Motor neuron (in vitro differentiated cells): ENCODE data around the gene MLLT3. TPM values are rescaled to one million over a fixed set of nuclear protein-coding genes. Genes with fewer than 3 reads are reported as not detected.

Source experiments
- ATAC-seq, 8 experiments: fragments of 200-7000 bp; cut with Tn5 transposase; replicated peaks in 6 of 8; 2 replicates each; pipeline ENCODE4 v1.8.0; 2021; ENCODE audit warnings: mild to moderate bottlenecking in 8 of 8, moderate library complexity in 8 of 8
- H3K27ac ChIP-seq, 2 donors: fragments of 250-450 bp; sonication (Bioruptor Pico); 2 replicates each; pipeline ENCODE4 v1.9.0; 2021; ENCODE audit warnings: antibody characterized with exemption in 2 of 2, mild to moderate bottlenecking in 2 of 2, moderate library complexity in 1 of 2
- H3K4me1 ChIP-seq, 2 donors: fragments of 250-450 bp; sonication (Bioruptor Pico); replicated peaks in 1 of 2; 2 replicates each; pipeline ENCODE4 v1.6.1; 2021; ENCODE audit warnings: antibody characterized with exemption in 2 of 2, mild to moderate bottlenecking in 2 of 2, moderate library complexity in 1 of 2
- H3K4me3 ChIP-seq, 5 donors: fragments of 250-450 bp; sonication (Bioruptor Pico); 2 replicates each; pipeline ENCODE4 v1.9.0; 2021; ENCODE audit warnings: antibody characterized with exemption in 5 of 5, mild to moderate bottlenecking in 5 of 5, moderate library complexity in 4 of 5
- WGBS, 10 experiments: fragments of 450-650 bp; shearing (Covaris generic); methylation state at CpG; one replicate each; pipeline ENCODE4 v1.0.0; 2022; 5-methylcytosine and 5-hydroxymethylcytosine counted together
- in situ Hi-C, 9 experiments: fragments of 400-800 bp; cut with MboI; loops; one replicate each; pipeline ENCODE4 v1.15.0; 2021; ENCODE audit warnings: low sequenced_read_pairs in 9 of 9, low pct_unique_long_range_greater_than_20kb in 2 of 9; ENCODE audit not compliant: unreplicated experiment in 9 of 9
- total RNA-seq, 8 experiments: library from RNA; unstranded; fragments of 300-600 nt; gene quantifications; 2 replicates each; pipeline versions ENCODE4 v1.2.3 to v1.2.4, GENCODE V29; 2022

The MLLT3 gene
- total RNA-seq, 8 experiments from 2014 or later: 10.8 to 63.2 (median 31.6) TPM

DNA sequence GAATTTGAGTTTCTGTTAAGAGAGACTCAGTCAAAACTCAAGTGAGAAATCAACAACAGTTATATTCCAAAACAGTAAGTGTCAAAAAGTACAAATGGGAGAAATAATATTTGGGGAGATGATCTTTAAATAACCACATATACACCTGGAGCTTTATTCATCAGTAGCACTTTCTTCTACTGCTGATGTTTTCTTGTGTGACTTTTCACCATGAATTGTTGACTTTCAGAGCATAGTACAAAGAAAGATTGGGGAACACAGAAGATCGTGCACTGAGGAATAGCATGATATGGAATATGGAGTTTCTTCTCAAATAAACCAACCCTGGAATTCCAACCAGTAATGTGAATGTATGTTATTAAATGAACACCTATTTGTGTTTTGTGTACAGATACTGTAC is 130.7 kb downstream of the MLLT3 start:
- 86 to 100% (median 100%) methylated on average over 1 of the region's 1 CpG; no CpG with 5 or more reads in 1 of the 10 experiments for WGBS, 10 experiments
- ATAC-seq: no peak
- Histone ChIP-seq H3K4me1 (peaks cover 9 to 18% of the 10 kb centered on the region in 2 donors), H3K27ac (no peak overlapping the region), H3K4me3 (no peak overlapping the region)
- in situ Hi-C loops: no loop called here

- peak in 1 of 8 experiments; percentile 20 for ATAC-seq
- WGBS, 10 experiments: 66 to 100% (median 80%) methylated on average over 1 to 4 of the region's 4 CpGs; no CpG with 5 or more reads in 1 of the 10 experiments
Observed at GRCh38 chr9:20490246-20490834, 132.0 kb downstream of the MLLT3 start.

DNA sequence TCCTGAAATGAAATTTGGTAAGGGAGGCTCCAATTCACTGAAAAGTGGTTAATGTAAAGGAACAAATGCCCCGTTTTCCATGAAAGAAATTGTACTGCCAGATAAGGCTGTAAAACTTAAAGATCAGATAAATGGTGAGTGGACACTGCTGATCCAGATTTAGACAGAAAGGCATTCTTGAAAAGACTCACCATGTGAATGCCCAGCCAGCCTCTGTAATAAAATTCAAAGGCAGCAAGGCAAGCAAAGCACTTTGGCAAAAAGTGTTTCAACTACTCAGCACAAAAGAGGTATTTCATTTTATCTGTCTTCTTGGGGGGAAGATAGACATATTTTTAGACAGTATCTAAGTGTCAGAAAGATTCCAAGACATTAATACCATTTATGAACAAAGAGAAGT is 133.6 kb downstream of the MLLT3 start:
- no peak overlapping the region for H3K4me3 ChIP-seq
- no peak overlapping the region for H3K27ac ChIP-seq
- WGBS, 10 experiments: 20 to 100% (median 56%) methylated on average over 1 of the region's 1 CpG; no CpG with 5 or more reads in 2 of the 10 experiments
- ATAC-seq: peak in 1 of 8 experiments; percentile 28
- peaks cover 3 to 7% of the 10 kb centered on the region in 2 donors for H3K4me1 ChIP-seq
- in situ Hi-C loops: no loop called here

More at GRCh38 chr9:20490246-20490834, 132.0 kb downstream of the MLLT3 start:
- Histone ChIP-seq H3K27ac (no peak overlapping the region), H3K4me1 (peaks cover 9 to 17% of the 10 kb centered on the region in 2 donors), H3K4me3 (no peak overlapping the region)
- in situ Hi-C loops: no loop called here

DNA sequence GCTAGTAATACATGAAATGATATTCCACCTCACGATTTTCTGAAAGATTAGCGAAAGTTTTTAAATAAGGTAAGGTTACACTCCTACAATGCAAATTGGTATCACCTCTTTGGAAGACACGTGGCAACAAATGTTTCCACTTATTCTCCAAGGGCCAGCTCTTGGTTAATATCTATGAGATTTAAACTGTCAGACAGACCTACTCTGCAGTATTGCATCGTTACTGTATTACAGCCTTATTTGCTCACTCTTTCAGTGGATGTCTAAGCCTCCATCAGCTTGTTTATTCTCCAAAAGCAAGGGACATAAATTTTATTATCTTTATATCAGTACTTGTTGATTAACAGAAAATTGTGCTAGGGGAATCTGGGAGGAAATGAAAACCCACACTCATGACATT is 135.7 kb downstream of the MLLT3 start:
- WGBS, 10 experiments: 44 to 92% (median 80%) methylated on average over 1 to 4 of the region's 4 CpGs; no CpG with 5 or more reads in 1 of the 10 experiments
- H3K4me1 ChIP-seq: peaks cover 3 to 7% of the 10 kb centered on the region in 2 donors
- H3K27ac ChIP-seq: no peak overlapping the region
- H3K4me3 ChIP-seq: no peak overlapping the region
- in situ Hi-C loops: no loop called here
- peak in 3 of 8 experiments; percentile 35 to 53 (median 40) for ATAC-seq

- peaks cover 13 to 20% of the 10 kb centered on the region in 2 donors for H3K4me1 ChIP-seq
- H3K4me3 ChIP-seq: no peak overlapping the region
- no peak overlapping the region for H3K27ac ChIP-seq
- in situ Hi-C loops: no loop called here
- 80 to 100% (median 97%) methylated on average over 1 to 3 of the region's 5 CpGs; no CpG with 5 or more reads in 4 of the 10 experiments for WGBS, 10 experiments
- ATAC-seq: no peak
Observed at GRCh38 chr9:20481437-20481836, 140.9 kb downstream of the MLLT3 start.

GRCh38 chr9:20480249-20480648 is 142.1 kb downstream of the MLLT3 start:
- peak in 3 of 8 experiments; percentile 85 to 92 (median 92) for ATAC-seq
- 0 to 93% (median 56%) methylated on average over 1 to 3 of the region's 3 CpGs; no CpG with 5 or more reads in 1 of the 10 experiments for WGBS, 10 experiments
- in situ Hi-C loops: no loop called here
- Histone ChIP-seq H3K27ac (no peak overlapping the region), H3K4me3 (no peak overlapping the region), H3K4me1 (peaks cover 13 to 21% of the 10 kb centered on the region in 2 donors)

DNA sequence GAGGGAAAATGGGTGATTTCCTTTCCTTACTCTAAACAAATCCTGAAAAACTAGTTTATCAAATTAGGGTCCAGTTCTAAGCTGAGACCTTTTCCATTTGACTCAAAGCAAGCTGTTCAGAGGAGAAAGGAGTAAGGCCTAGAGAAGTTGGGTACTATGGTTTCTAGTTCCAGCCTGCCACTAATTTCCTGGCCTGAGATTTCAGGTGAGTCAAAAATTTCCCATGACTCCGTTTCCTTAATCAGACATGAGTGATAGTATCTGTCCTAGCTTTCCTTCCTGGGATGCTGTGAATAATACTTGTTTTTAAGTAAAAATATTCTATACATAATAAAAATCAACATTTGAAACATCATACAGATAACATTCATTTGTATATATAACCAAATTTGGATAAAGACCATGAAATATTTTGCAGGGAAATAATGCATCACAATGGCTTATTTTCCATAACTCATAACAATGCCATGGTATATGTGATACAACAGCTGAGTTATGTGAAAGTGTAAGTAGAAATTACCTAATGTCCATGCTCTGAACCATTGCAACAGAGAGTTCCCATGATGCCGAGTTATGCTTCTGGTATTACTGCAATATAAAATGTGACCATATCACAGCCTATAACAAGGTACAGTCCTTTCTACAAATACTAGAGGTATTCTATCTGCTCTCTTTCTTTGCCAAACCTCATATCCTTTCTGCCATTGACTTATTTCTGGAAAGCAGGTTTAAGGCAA is 142.7 kb downstream of the MLLT3 start:
- WGBS, 10 experiments: 89 to 100% (median 100%) methylated on average over 1 to 2 of the region's 2 CpGs; no CpG with 5 or more reads in 1 of the 10 experiments
- no peak for ATAC-seq
- H3K4me3 ChIP-seq: no peak overlapping the region
- peaks cover 13 to 24% of the 10 kb centered on the region in 2 donors for H3K4me1 ChIP-seq
- in situ Hi-C loops: no loop called here
- no peak overlapping the region for H3K27ac ChIP-seq

GRCh38 chr9:20478786-20479185 is 143.5 kb downstream of the MLLT3 start:
- H3K4me1 ChIP-seq: peaks cover 13 to 24% of the 10 kb centered on the region in 2 donors
- no peak for ATAC-seq
- H3K4me3 ChIP-seq: no peak overlapping the region
- WGBS, 10 experiments: 36 to 100% (median 71%) methylated on average over 1 to 2 of the region's 2 CpGs; no CpG with 5 or more reads in 1 of the 10 experiments
- no peak overlapping the region for H3K27ac ChIP-seq
- in situ Hi-C loops: no loop called here

DNA sequence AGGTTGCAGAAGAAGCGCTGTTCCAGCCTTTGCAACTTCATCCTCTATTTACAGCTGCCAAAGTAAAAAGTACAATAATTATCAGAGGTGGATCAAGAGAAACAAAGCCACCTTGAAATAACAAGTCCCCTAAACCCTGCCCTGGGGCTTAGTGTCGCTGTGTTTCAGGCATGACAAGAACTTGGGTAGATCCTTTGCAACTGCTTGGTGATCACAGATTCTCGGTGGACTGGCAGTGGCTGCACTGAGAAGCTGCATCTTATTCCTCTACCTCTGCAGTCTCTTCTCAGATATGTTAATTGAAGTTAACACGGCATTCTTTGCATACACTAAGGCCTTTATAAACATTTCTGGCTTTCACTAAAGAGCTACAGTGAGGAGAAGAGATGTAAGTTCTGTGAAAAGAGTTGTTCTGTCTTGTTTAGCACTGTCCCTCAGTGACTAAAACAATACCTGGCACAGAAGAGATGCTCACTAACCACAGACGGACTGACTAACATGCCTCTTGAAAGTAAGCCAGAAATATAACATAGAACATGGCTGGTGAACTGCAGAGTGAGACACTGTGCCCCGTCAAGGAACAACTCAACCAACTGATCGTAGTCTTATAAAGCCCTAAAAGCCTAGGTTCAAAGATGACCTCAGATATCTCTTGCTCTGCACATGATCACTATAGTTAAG is 144.2 kb downstream of the MLLT3 start:
- H3K4me3 ChIP-seq: no peak overlapping the region
- peak in 2 of 8 experiments; percentile 21 to 38 for ATAC-seq
- 66 to 93% (median 75%) methylated on average over 2 to 7 of the region's 7 CpGs; no CpG with 5 or more reads in 1 of the 10 experiments for WGBS, 10 experiments
- in situ Hi-C loops: no loop called here
- H3K27ac ChIP-seq: no peak overlapping the region
- peaks cover 13 to 24% of the 10 kb centered on the region in 2 donors for H3K4me1 ChIP-seq

GRCh38 chr9:20476912-20477521 is 145.3 kb downstream of the MLLT3 start:
- peak in 5 of 8 experiments; percentile 67 to 93 (median 77) for ATAC-seq
- WGBS, 10 experiments: 13 to 100% (median 27%) methylated on average over 1 to 2 of the region's 2 CpGs; no CpG with 5 or more reads in 3 of the 10 experiments
- in situ Hi-C loops: no loop called here
- Histone ChIP-seq H3K4me3 (no peak overlapping the region), H3K27ac (no peak overlapping the region), H3K4me1 (peaks cover 13 to 24% of the 10 kb centered on the region in 2 donors)

GRCh38 chr9:20474496-20474895 is 147.8 kb downstream of the MLLT3 start:
- peaks cover 20 to 28% of the 10 kb centered on the region in 2 donors for H3K4me1 ChIP-seq
- in situ Hi-C loops: no loop called here
- H3K27ac ChIP-seq: no peak overlapping the region
- no peak overlapping the region for H3K4me3 ChIP-seq
- no peak for ATAC-seq
- WGBS, 10 experiments: 93 to 100% (median 96%) methylated on average over 2 to 5 of the region's 5 CpGs; no CpG with 5 or more reads in 3 of the 10 experiments

DNA sequence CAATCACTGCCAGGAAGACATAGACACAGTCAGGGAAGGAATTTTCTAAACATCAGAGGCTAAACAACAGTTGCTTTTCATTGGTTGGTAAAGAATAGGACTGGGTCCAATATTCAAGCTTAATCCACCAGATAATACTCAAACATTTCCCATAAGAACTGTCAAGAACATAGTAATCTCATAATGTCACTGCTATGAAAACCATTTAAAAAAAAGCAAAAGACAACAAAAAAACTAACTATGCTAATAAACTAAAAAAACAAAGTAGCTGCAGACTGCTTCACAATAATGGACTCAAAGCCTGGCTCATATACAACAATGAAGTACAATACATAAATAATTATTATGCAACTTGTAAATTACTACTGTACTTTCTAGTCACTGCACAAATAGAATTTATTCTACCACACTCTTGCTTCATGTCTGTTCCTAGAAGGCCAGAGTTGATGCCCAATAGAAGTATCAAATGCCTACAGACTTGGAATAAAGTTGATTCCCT is 148.7 kb downstream of the MLLT3 start:
- ATAC-seq: peak in 3 of 8 experiments; percentile 42 to 79 (median 47)
- in situ Hi-C loops: no loop called here
- Histone ChIP-seq H3K4me3 (no peak overlapping the region), H3K4me1 (peaks cover 20 to 34% of the 10 kb centered on the region in 2 donors), H3K27ac (no peak overlapping the region)
